ENCODE measurements around the gene FAM169A. TPM values are rescaled to one million over a fixed set of nuclear protein-coding genes. Genes with fewer than 3 reads are reported as not detected.
A peak's percentile ranks its signal among the peaks of the same experiment; 100 is the strongest.

The FAM169A gene
- total and polyA plus RNA-seq, 10 of the 15 experiments (the other 5 are each of a cell fraction or from before 2014, with no cell fraction given) = 0.37 to 15.4 (median 4.7) TPM

DNA sequence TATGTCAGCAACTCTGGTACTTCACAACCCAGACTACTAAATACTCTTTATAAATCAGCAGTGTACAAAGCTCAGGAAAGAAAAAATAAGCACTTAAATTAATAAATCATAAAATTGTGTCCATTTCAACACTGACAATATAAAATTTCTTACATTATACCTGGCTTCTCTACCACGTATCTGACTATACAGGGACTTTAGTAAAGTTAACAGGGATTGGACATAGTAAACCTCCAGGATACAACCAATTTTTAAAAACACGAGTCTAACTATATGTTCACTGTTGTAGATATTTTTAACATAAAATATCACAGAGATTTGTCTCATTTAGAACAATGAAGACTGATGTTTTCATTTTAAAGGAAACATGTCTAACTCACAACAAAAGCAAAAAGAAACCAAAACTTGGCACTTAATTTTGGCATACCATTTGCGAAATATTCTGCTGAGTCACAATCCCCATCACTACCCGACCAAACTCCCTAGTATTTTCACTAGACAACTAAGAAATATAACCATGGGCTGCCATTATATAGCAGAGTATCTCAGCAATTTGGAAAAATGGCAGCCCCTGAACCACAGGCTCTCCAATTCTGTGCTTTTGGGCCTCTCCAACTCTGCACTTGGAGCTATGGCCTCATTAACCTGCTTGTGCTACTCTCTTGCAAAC is 14.4 kb downstream of the FAM169A start:
- no TSS peak for BruUV-seq (replicated peaks)
- H3K27ac ChIP-seq (ENCODE audit: control insufficient read depth, insufficient read depth) = peak overlapping the region; percentile 59
- CTCF ChIA-PET = interaction anchor here (0.6 kb wide), 1 partner anchor 11 kb away, joined by 3 read pairs; no protein-coding TSS in a partner anchor
- peak overlapping the region; percentile 70 for H3K4me2 ChIP-seq (ENCODE audit: control insufficient read depth, insufficient read depth)
- no peaks in the 10 kb centered on the region for H3K36me3 ChIP-seq (ENCODE audit: control insufficient read depth in 2 of 2, insufficient read depth in 2 of 2, low read length in 1 of 2)
- RAD21 ChIA-PET (ENCODE audit: unreplicated experiment) = no interaction called here
- no peak for TF ChIP-seq ZNF622 (IDR thresholded peaks at IDR 0.05)
- TF ChIP-seq BACH1 (IDR thresholded peaks at IDR 0.05; ENCODE audit: borderline replicate concordance) = peak; percentile 82; the same call in 1 of the 2 replicates
- no peaks in the 10 kb centered on the region; the same call in 1 of the 2 replicates for H3K79me2 ChIP-seq (ENCODE audit: control insufficient read depth, insufficient read depth, low read length)
- SMC1A ChIA-PET (ENCODE audit: uncharacterized antibody, unreplicated experiment) = interaction anchor here (3.2 kb wide), 1 partner anchor 9 kb away, joined by 13 read pairs; no protein-coding TSS in a partner anchor
- POLR2A ChIA-PET = interaction anchor here (0.6 kb wide), 1 partner anchor 16 kb away, joined by 3 read pairs; no protein-coding TSS in a partner anchor
- H2AFZ ChIP-seq (ENCODE audit: control insufficient read depth, low read depth, low read length) = peak overlapping the region; percentile 93
- no peaks in the 10 kb centered on the region for H4K20me1 ChIP-seq (ENCODE audit: control insufficient read depth, insufficient read depth)
- no peaks in the 10 kb centered on the region; the same call in 2 of the 3 replicates for H3K9me3 ChIP-seq (replicated peaks; ENCODE audit: control insufficient read depth, insufficient read depth, low read length)
- intact Hi-C loops (cut with micrococcal nuclease; ENCODE audit: unreplicated experiment) = no loop called here
- in situ Hi-C loops (cut with MboI) = no loop called here
- H3K27me3 ChIP-seq (replicated peaks in 1 of 2; ENCODE audit: control insufficient read depth in 2 of 2, insufficient read depth in 2 of 2, low read length in 1 of 2) = no peaks in the 10 kb centered on the region
- 0 out of 2 replicates have a peak, but pooled peaks cover 5% of the 10 kb centered on the region for H3K4me1 ChIP-seq (ENCODE audit: control insufficient read depth, insufficient read depth, low read length)
- H3K4me3 ChIP-seq = peak overlapping the region; percentile 28
- peak; percentile 67 for ATAC-seq
- WGBS (ENCODE audit: insufficient coverage, insufficient replicate concordance, low lambda C conversion rate, missing lambda C conversion rate) = 26% methylated on average over 4 of the region's 4 CpGs
- peak; percentile 16 for DNase-seq (ENCODE audit: low read depth, low spot score)
- peak overlapping the region; percentile 40; the same call in 1 of the 2 replicates for H3K9ac ChIP-seq (ENCODE audit: control insufficient read depth, insufficient read depth, low read length)
- FAIRE-seq = no peak

GRCh38 chr5:74850789-74851425 is 15.3 kb downstream of the FAM169A start:
- Histone ChIP-seq H4K20me1 (ENCODE audit: control insufficient read depth, insufficient read depth) (no peaks in the 10 kb centered on the region), H2AFZ (ENCODE audit: control insufficient read depth, low read depth, low read length) (peak overlapping the region; percentile 93), H3K4me1 (ENCODE audit: control insufficient read depth, insufficient read depth, low read length) (0 out of 2 replicates have a peak, but pooled peaks cover 5% of the 10 kb centered on the region), H3K4me3 (no peak overlapping the region), H3K27me3 (replicated peaks in 1 of 2; ENCODE audit: control insufficient read depth in 2 of 2, insufficient read depth in 2 of 2, low read length in 1 of 2) (no peaks in the 10 kb centered on the region), H3K36me3 (ENCODE audit: control insufficient read depth in 2 of 2, insufficient read depth in 2 of 2, low read length in 1 of 2) (no peaks in the 10 kb centered on the region), H3K9ac (ENCODE audit: control insufficient read depth, insufficient read depth, low read length) (no peak overlapping the region), H3K9me3 (replicated peaks; ENCODE audit: control insufficient read depth, insufficient read depth, low read length) (no peaks in the 10 kb centered on the region; the same call in 2 of the 3 replicates), H3K79me2 (ENCODE audit: control insufficient read depth, insufficient read depth, low read length) (no peaks in the 10 kb centered on the region; the same call in 1 of the 2 replicates), H3K4me2 (ENCODE audit: control insufficient read depth, insufficient read depth) (no peak overlapping the region), H3K27ac (ENCODE audit: control insufficient read depth, insufficient read depth) (no peak overlapping the region)
- ChIA-PET CTCF (interaction anchor here (0.6 kb wide), 1 partner anchor 12 kb away, joined by 3 read pairs; no protein-coding TSS in a partner anchor), RAD21 (ENCODE audit: unreplicated experiment) (no interaction called here), SMC1A (ENCODE audit: uncharacterized antibody, unreplicated experiment) (interaction anchor here (3.2 kb wide), 1 partner anchor 10 kb away, joined by 13 read pairs; no protein-coding TSS in a partner anchor), POLR2A (no interaction called here)
- ATAC-seq = peak; percentile 34
- BruUV-seq (replicated peaks) = no TSS peak
- no peak for FAIRE-seq
- 41% methylated on average over 4 of the region's 4 CpGs for WGBS (ENCODE audit: insufficient coverage, insufficient replicate concordance, low lambda C conversion rate, missing lambda C conversion rate)
- in situ Hi-C loops (cut with MboI) = no loop called here
- no peak for DNase-seq (ENCODE audit: low read depth, low spot score)
- TF ChIP-seq RAD51 (IDR thresholded peaks at IDR 0.05) = no peak
- no peak for TF ChIP-seq NR2C1 (IDR thresholded peaks at IDR 0.05)
- no peak for TF ChIP-seq CBX5 (IDR thresholded peaks at IDR 0.05; ENCODE audit: low read depth)
- no peak for TF ChIP-seq RB1 (IDR thresholded peaks at IDR 0.05; ENCODE audit: borderline replicate concordance)
- no peak for TF ChIP-seq CBFB (IDR thresholded peaks at IDR 0.05; ENCODE audit: low read depth)
- no peak for TF ChIP-seq MTA2 (IDR thresholded peaks at IDR 0.05; ENCODE audit: low read depth)
- no peak for TF ChIP-seq BACH1 (IDR thresholded peaks at IDR 0.05; ENCODE audit: borderline replicate concordance)
- TF ChIP-seq NFXL1 (IDR thresholded peaks at IDR 0.05; ENCODE audit: borderline replicate concordance) = no peak
- no peak for TF ChIP-seq TAF1 (IDR thresholded peaks at IDR 0.05; ENCODE audit: borderline replicate concordance, low read depth, low read length)
- TF ChIP-seq STAT3 (IDR thresholded peaks at IDR 0.05; ENCODE audit: low read depth, low read length) = no peak
- no peak for TF ChIP-seq CREM (IDR thresholded peaks at IDR 0.05; ENCODE audit: low read depth)
- TF ChIP-seq, protein P1, sequence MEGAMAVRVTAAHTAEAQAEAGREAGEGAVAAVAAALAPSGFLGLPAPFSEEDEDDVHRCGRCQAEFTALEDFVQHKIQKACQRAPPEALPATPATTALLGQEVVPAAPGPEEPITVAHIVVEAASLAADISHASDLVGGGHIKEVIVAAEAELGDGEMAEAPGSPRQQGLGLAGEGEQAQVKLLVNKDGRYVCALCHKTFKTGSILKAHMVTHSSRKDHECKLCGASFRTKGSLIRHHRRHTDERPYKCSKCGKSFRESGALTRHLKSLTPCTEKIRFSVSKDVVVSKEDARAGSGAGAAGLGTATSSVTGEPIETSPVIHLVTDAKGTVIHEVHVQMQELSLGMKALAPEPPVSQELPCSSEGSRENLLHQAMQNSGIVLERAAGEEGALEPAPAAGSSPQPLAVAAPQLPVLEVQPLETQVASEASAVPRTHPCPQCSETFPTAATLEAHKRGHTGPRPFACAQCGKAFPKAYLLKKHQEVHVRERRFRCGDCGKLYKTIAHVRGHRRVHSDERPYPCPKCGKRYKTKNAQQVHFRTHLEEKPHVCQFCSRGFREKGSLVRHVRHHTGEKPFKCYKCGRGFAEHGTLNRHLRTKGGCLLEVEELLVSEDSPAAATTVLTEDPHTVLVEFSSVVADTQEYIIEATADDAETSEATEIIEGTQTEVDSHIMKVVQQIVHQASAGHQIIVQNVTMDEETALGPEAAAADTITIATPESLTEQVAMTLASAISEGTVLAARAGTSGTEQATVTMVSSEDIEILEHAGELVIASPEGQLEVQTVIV (IDR thresholded peaks at IDR 0.05; ENCODE audit: borderline replicate concordance, partially characterized antibody) = no peak
- intact Hi-C loops (cut with micrococcal nuclease; ENCODE audit: unreplicated experiment) = no loop called here
